HG03354 (cell line): ENCODE measurements around the gene DNAJC6.
"Not testable (repeated sequence)": the region's sequence is repeated elsewhere in the genome, so short reads cannot be mapped to it uniquely, and the experiment has no call there.

ENCODE experiments used
- ATAC-seq: cut with Tn5 transposase; IDR thresholded peaks from one replicate; pipeline ENCODE4 v1.9.1; 2021; ENCODE audit warnings: mild to moderate bottlenecking; ENCODE audit not compliant: unreplicated experiment, poor library complexity, severe bottlenecking

Gene DNAJC6

DNA sequence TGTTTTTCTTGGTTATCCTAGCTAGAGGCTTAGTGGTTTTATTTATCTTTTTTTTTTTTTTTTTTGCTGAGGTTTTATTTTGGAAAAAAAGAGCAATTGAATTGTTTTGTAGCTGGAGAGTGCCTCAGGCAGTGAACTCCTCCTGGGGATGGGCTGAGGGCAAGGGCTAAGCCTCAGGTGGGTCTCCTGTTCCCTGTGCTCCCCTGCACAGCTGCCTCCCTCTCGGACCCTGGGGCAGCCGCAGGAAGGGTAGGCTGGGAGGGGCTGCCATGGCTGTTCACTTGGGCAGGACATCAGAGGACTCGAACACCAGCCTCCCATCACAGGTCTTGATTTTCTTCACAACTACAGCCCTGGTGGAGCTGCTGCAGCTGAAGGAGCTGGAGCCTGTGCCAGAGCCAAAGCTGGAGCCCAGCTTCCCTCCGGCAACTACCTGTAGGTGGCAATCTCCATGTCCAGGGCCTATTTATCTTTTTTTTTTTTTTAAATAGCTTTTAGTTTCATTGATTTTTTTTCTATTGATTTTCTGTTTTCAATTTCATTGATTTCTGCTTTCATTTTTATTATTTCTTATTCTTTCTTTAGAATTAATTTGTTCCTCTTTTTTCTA lies 140.0 kb downstream of the DNAJC6 start:
- no peak for ATAC-seq

DNA sequence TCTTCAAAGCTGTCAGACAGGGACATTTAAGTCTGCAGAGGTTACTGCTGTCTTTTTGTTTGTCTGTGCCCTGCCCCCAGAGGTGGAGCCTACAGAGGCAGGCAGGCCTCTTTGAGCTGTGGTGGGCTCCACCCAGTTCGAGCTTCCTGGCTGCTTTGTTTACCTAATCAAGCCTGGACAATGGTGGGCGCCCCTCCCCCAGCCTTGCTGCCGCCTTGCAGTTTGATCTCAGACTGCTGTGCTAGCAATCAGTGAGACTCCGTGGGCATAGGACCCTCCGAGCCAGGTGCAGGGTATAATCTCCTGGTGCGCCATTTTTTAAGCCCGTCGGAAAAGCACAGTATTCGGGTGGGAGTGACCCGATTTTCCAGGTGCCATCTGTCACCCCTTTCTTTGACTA lies 146.3 kb downstream of the DNAJC6 start:
- not testable (repeated sequence) for ATAC-seq

DNA sequence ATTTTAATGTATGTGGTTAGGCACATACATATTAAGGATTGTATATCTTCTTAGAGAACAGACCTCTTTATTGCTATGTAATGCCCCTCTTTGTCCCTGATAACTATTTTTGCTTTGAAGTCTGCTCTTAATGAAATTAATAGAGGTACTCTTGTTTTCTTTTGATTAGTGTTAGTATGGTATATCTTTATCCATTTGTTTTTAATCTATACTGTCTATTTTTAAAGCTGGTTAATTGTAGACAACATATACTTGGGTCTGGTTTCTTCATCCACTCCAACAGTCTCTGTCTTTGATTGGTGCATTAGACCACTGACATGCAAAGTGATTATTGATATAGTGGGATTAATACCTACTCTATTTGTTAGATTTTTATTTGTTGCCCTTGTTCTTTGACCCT lies 147.1 kb downstream of the DNAJC6 start:
- no peak for ATAC-seq

DNA sequence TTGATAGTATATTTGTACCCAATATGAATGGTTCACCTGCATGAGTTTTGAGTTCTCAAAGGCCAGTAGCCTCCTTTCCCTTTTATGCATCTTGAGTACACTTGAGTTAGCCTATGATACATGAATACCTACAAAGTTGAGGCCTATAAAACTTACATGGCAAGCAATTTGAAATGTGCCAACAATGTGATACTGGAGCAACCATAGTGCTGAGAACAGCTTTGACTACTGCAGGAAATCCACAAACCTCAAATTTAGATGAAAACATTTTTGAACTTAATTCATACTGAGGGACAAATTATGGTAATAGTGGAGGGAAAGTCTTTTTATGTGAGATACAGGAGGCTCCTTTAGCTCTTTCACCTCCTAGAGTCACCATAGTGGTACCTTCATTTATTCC lies 148.5 kb downstream of the DNAJC6 start:
- no peak for ATAC-seq

DNA sequence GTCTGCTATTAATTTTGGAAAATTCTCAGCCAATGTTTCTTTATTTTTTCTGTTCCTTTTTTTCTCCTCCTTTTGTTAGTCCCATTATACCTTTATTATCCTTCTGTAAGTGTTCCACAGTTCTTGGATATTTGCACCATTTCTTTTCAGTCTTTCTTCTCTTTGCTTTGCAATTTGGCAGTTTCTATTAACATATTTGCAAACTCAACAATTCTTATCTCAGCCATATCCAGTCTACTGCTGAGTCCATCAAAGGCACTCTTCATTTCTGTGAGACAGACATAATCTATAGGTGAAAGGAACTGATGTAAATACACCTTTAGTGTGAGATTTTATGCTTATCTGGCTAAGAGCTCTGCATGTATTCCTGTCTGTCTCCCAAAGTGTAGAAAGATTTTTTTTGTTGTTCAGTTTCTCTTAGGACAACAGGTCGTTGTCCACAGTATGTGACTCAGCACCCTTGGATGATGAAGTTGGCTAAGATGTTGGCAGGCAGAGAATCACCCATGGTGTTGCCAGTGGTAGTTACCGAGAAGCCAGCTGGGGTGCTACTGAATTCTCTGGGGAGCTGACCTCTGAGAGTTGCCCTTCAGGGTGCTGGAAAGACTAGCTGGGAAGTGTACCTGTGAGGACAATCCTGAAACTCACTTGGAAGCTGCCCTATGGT lies 149.5 kb downstream of the DNAJC6 start:
- ATAC-seq = peak; percentile 31

DNA sequence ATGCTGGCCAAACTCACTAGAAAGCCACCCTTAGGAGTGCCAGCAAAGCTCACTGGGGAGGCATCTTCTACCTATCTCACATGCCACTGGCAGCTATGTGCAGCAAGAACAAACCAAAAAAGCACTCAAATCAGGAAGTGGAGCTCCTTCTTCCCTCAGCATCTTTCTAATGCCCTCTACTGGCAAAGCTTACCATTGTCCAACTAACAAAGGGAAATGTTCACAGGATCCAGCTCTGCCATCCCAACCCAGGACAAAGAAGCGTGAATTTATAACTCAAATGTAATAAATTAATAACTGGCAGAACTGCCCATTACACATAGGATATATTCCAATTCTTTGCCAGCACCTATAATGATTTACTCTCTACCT lies 150.0 kb downstream of the DNAJC6 start:
- ATAC-seq = peak; percentile 79
